CD4-positive, alpha-beta T cell treated with Interferon alpha-2 for 1 hour (primary cell): ENCODE data around the gene SLC2A5.

ENCODE experiments used
- DNase-seq, 2 donors: peaks; one replicate each; pipeline ENCODE4 v3.0.0-alpha.2; 2020 to 2022

The SLC2A5 gene

DNA sequence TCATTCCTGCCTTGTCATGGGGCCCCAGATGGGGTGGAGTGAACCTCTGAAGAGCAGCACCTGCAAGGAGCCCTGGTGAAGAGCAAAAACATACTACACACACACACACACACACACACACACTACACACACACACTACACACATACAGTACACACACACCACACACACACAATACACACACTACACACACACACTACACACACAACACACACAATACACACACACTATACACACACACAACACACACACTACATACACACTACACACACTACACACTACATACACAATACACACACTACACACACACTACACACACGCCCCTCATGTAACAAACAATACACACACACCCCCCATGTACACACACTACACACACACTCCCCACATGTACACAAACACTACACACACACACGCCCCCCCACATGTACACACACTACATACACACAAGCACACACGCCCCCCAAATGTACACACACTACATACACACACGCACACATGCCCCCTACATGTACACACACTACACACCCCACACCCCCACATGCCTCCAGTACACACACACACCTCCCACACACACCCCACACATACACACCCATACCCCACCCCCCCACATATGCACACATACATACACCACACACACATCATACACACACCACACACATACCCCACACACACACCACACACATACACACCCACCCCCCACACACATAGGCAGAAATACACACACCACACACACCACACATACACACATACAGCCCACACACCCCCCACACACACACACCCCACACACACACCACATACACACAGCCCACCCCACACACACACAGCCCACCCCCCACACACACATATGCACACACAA is 9.3 kb downstream of the SLC2A5 start:
- DNase-seq = no peak

DNA sequence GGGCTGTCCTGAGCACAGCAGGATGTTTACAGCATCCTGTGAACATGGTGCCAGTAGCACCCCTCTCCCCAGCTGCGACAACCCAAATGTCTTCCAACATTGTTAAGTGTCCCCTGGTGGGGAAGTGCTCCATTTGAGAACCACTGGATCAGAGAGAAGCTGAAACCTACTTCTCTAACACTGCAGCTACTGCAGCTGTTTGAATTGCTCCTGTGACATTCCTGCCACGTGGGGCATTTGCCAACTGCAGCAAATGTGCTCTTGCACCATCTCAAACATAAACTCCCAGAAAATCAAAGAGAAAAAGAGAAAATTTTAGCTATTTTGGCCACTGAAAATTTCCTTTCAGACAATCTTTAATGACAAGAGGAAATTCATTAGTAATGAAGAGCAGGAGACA is 11.0 kb downstream of the SLC2A5 start:
- no peak for DNase-seq

DNA sequence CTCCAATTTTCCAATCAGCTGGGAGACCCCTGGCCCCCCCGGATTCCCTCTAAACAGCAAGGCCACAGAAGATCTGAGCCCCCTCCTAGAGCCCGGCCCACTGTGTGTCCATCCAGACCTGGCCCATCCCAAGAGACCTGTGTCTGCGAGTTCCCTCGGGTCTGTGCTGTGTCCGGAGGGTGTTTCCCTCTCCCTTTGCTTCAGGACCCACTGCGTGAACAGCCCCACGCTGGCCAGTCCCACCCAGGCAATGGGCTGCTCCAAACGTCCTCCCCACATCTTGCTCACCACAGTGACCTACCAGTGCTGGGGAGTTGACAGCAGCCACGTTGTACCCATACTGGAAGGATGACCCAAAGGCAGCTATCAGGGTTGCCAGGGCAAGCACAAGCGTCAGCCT is 11.6 kb downstream of the SLC2A5 start:
- DNase-seq = no peak

DNA sequence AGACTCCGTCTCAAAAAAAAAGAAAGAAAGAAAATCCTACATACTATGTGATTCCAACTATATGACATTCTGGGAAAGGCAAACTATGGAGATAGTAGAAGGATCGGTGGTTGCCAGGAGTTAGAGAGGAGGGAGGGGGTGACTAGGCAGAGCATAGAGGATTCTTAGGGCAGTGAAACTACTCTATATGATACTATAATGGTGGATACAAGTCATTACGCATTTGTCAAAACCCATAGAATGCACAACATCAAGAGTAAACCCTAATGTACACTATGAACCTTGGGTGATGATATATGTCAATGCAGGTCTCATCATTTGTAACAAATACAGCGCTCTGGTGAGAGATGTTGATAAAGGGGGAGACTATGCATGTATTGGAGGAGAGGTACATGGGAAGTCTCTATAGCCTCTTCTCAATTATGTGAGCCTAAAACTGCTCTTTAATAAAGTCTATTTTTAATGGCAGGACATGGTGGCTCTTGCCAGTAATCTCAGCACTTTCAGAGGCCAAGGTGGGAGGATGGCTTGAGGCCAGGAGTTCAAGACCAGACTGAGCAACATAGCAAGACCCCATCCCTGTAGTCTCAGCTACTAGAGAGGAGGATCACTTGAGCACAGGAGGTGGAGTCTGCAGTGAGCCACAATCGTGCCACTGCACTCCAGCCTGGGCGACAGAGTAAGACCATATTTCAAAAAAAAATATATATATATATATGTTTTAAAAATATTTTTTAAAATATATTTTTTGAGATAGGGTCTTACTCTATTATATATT is 17.0 kb downstream of the SLC2A5 start:
- no peak for DNase-seq

DNA sequence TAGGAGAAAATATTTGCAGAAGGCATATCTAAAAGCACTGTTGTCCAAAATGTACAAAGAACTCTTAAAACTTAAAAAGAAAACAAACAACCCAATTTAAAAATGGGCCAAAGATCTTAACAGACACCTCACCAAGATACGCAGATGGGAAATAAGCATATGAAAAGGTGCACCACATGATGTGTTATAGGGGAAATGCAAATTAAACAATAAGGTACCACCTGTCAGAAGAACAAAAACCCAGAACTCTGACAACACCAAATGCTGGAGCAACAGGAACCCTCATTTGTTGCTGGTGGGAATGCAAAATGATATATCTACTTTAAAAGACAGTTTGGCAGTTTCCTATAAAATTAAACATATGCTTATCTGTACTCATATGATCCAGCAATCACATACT is 18.1 kb downstream of the SLC2A5 start:
- no peak for DNase-seq

DNA sequence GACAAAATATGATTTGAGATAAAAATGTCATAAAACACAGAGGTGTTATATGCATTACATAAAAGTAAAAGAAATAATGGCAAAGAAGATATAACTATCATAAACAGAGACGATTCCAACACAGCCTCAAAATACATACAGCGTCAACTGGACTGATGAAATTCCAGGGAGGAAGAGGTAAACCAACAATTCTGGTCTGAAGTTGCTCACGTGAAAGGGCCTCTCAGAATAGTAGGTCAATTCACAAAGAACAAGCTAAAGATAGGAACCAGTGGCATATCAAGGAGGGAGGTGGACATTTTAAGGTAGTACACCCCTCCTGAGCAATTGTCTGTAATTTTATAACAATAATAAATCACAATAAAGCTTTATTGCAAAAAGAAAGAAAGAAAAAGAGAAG is 18.6 kb downstream of the SLC2A5 start:
- DNase-seq = no peak

DNA sequence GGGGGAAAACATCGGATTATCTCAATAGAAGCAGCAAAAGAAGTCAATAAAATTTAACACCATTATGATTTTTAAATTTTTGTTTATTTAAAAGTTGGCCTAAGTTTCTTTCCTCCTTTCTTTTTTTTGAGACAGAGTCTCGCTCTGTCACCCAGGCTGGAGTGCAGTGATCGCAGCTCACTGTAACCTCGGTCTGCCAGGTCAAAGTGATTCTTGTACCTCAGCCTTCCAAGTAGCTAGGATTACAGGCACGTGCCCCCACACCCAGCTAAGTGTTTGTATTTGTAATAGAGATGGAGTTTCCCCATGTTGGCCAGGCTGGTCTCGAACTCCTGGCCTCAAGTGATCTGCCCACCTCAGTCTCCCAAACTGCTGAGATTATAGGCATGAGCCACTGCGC is 20.9 kb downstream of the SLC2A5 start:
- DNase-seq = no peak

DNA sequence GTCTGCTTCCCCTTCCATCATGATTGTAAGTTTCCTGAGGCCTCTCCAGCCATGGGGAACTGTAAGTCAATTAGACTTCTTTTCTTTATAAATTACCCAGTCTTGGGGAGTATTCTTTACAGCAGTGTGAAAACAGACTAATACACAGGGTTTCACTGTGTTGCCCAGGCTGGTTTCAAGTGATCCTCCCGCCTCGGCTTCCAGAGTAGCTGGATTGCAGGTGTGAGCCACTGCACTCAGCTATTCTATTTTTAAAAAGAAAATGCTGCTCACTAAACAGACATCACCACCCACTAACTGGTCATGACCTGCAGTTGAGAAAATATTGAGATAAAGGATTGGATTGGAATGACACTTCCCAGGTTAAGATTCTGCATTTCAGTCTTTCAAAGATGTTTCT is 22.4 kb downstream of the SLC2A5 start:
- no peak for DNase-seq

DNA sequence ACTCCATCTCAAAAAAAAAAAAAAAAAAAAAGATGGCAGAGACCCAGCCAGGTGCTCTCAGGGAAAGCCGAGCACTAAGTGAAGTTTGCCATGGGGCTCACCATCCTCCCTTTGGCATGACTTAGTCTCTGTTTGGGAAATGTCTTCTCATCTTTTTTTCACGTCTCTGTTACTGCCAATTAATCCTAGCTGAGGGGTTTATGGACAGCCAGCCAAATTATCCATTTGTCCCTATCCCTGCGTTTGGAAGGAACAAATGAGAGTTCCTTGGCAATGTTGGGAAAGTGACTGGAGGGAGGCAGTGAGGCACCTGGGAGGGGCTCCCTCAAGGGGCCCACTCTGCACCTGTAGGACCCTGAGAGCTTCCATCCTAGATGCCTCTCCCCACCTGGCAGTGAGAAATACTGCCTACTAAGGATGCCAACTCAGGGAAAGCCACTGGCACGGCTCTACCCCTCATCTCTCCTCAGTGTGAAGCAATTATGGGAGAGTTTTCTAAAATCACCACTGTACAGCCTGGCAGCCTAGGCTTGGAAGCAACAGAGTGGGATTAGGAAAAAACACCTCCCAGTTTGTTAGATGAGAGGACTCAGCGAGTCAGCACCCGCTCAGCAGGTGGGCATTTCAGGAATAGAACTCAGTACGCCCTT is 23.4 kb downstream of the SLC2A5 start:
- DNase-seq = no peak

DNA sequence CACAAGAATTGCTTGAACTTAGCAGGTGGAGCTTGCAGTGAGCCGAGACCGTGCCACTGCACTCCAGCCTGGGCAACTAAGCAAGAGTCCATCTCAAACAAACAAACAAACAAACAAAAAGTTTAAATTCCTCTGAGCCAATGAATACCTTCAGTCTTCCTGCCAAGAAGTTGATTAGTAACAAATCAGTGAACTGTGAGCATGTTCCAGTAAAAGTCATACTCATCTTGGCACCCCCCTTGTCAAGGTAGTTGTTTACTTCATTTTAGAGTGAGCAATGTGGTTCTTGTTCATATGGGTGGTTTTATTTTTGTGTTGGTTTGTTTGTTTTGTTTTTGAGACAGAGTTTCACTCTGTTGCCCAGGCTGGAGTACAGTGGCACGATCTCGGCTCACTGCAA is 25.2 kb downstream of the SLC2A5 start:
- DNase-seq = no peak

DNA sequence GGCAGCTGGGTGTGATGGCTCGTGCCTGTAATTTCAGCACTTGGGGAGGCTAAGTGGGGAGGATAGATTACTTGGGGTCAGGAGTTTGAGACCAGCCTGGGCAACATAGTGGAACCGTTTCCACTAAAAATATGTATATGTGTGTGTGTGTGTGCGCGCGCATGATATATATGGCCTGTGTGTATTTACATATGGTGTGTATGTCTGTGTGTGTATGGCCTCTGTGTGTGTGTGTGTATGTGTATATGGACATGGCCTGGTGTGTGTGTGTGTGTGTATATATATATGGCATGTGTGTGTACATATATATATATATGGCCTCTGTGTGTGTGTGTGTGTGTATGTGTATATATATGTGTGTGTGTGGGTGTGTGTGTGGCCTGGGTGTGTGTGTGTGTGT is 27.2 kb downstream of the SLC2A5 start:
- no peak for DNase-seq

DNA sequence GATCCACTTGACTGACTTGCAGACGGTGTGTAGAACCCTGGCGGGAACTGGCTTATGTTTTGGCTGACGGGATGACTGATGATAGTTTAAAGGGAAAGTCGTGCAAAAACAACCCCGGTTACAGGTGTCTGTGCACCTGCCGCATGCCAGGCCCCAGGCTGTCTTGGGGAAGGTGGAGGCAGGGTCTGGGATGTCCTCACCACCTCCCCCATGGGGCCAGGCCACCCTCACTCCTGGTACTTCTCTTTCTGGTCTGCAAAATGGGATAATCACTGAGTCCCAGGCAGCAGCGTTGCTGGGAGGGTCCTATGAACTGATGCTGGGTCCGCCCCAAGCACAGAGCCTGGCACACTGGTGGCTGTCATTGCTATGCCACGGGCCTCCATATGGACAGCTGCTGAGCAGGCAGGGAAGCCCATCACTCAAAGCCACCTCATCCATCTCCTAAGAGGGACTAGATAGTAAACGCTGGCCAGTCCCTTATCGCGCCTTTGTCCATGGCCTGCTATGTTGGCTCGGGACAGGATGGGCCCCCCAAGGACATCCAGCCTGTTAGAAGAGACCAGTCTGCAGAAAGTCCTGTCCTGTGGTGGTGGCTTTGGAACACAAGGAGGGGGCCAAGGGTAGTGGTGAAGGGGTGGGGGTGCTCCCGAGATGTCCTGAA is 28.2 kb downstream of the SLC2A5 start:
- DNase-seq = no peak

DNA sequence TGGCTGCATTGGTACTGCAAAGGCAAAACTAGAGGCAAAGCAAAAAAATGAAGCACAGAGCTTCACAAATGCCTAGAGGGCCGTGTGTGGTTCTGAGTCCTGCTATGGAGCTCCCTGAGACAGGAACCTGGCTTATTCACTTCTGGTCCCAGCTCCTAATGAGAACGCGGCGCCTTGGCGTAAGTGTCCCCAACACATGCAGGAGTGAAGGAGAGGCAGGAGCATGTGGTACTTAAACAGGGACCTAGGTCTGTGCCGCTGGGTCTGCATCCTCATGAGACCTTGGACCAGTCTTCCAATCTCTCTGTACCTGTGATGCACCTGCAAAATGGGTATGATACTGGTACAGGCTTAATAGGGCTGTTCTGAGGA is 28.8 kb downstream of the SLC2A5 start:
- DNase-seq = no peak

DNA sequence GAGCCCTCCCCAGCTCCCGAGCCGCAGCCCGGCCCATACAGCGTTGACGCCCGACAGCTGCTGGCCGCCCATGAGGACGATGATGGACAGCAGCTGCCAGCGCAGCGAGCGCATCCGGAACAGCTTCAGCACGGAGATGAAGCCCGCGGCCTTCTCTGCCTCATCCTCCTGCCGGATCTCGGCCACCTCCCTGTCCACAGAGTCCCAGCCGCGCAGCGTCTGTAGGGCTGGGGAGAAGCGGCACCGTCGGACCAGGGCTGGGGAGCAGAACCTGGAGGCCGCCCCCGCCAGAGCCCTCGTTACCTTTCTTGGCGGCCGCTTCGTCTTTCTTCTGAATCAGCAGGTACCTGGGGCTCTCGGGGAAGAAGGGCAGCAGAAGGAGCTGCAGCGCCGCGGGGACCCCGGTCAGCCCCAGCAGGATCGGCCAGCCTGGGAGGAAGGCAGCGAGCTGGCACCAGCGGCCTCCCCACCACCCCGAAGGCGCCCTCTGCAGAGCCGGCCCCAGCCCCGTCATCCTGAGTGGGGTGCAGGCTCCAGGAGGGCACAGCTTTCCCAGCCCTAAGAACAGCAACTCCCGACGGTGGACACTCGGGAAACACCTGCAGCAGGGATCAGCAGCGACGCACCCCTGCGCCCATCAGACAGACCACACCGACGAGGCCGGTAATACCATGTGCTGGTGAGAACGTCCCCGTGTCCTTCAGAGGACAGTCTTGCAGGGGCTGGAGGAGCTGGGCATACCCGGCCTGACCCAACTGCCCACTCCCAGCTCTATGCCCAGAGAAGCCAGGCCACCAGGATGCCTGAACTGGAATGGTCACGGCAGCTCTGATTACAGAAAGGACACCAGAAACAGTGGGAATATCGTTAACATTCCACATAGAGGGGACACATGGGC is 29.4 kb downstream of the SLC2A5 start:
- DNase-seq = no peak

DNA sequence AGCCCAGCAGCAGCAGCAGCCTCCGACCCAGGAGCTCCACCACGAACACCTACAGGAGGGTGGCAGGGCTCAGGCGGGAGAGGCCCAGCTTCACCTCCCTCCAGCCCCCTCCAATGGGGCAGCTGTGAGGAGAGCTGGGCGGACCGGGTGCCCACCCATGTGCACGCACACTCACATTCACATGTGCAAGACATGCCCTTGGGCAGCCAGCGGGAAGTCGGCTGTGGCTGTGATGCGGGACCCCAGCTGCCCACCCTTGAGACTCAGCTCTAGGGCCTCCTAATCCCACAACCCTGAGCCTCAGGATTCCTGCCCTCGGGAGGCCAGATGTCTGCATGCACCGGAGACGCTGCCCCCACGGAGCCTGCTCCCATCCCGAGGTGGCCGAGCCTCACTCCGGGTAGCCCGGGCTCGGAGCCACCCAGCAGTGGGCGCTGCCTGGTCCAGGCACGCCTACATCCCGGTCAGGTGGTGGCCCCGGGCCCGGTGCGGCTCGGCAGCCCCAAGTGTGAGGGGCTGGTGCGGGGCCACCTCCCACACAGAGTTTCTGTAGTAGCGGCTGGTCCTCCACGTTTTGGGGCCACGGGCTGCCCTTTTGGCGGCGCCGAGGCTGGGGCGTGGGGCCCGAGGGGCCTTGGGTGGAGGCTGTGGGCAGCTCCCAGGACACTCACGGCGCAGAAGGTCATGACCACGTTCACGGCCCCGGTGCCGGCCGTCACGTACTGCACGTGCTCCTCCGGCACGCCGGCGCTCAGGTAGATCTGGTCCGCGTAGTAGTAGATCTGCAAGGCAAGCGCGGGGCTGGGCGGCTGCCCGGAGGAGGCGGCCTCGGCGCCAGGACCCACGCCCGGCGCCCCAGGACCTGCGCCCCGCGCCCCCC is 30.3 kb downstream of the SLC2A5 start:
- DNase-seq = no peak

DNA sequence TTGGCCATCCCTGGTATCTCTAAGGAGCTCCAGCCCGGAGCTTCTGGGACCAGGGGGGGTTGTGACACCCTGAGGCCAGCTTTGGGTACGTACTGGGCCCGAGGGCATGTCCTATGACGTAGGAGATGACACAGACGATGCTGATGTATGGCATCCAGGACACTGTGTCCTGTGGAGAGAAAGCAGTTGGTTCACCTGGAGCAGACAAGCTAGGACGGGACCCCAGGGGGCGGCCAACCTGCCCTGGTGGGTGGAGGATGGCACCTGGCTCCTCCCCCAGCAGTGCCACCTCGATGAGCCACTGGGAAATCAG is 31.1 kb downstream of the SLC2A5 start:
- DNase-seq = no peak

DNA sequence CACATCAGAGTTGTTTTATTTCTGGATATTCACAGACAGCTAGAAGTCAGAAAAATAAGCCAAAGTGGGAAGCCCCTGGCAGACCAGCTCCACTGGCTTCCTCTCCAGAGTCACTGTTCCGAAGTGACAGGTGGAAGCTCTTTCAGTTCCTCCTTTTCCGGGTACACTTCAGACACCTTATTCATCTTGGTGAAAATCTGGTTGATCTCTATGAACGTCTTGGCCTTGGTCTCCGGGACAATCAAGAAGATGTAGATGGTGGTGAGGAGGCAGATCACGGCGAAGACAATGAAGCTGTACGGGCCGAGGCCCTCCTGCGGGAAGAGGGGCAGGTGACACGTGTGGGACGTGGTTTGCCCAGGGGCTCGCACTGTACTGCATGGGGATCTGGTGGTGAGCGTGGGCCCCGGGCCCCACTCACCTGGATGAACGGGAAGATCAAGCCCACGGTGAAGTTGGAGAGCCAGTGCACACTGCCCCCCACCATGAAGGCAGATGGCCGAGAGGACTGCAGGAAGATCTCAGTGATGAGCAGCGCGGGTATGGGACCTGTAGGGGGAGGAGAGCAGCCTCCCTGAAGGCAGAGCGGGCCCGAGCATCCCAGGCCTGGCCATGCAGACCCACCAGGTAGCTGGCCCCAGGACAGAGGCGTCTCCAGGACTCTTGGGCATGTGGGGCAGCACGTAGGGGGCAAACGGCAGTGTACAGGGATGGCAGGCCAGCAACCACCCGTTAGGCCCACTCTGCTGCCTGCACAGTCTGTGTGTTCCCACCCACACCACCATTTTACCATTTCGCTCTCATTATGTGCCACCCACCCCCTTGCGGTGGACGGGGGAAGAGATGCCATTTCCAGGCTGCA is 31.7 kb downstream of the SLC2A5 start:
- DNase-seq = peak in 1 of 2 donors; percentile 16

DNA sequence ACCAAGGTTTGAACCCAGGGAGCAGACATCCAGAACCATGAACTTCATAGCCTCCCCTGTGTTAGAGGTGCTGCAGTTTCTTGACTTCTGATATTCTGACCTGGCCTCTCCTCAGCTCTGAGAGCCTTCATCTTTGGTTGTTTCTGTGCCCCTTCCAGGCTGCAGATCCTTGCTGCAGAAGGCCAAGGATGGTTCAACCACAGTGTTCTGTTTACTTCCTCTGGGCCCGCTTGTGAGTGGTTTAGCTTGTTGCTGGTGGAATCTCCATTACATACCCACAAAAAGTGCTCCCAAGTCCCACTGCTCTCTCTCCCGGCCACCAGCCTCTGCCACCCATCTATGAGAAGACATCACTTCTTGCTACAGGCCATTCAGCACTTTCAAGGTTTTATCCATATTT is 34.2 kb downstream of the SLC2A5 start:
- DNase-seq = no peak

DNA sequence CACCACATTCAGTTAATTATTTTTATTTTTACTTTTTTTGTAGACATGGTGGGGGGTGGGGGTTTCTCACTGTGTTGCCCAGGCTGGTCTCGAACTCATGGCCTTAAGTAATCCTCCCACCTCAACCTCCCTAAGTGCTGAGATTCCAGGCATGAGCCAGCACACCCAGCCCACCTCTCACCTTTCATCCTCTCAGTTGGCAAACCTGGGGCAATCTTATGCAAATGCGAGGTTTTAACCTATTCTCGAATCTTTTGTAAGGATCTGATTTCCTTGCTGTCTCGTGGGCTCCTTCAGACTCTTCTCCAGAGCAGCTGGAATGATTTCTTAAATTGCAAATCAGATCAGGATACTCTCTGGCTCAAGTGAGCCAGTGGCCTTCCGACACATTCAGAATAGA is 36.1 kb downstream of the SLC2A5 start:
- no peak for DNase-seq

DNA sequence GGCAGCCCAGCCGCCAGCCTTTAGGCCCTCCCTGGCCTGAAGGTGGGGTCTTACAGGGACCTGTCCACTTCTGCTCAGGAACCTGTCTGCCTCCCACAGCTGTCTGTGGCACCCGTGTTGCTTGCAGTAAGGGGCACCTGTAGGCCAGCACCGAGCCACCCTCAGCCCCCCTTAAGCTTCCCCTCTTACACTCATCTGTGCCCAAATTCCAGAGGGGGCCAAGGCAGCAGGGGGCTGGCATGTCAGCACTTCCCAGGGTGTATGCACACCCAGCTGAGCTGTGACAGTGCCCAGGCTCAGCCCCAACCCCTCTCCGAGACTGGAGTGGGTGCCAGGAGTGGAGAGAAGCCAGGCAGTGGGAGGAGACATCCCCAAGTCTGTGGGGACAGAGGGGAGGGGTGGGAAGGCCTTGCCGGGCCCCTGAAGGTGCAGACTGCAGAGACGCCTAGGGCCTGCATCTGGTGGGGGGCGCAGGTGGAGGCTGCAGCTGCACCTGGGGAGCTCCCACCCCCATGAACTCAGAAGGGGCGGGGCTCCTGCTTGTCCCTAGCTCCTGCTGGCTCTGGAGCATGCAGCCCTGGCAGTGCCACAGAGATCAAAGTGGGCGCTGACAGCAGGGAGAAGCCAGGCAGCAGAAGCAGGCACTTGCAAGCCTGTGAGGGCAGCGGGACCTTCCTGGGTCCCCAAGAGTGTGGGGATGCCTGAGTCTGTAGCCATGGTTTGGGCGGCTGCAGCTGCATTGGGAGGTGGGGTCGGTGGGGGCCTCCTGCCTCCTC is 37.8 kb downstream of the SLC2A5 start:
- DNase-seq = no peak
